GM10266 (cell line): ENCODE results near the gene P2RX2.

Experiments used
- DNase-seq: peaks from one replicate; pipeline ENCODE4 v3.0.0; 2012; ENCODE audit errors: extremely low spot score
- CTCF ChIP-seq: IDR thresholded peaks from 2 replicates; pipeline ENCODE4 v1.5.1; 2012; ENCODE audit warnings: mild to moderate bottlenecking, low read depth; ENCODE audit not compliant: control insufficient read depth, insufficient read depth; ENCODE audit errors: missing control alignments

The P2RX2 gene

GRCh38 chr12:132629330-132629729, 10.8 kb downstream of the P2RX2 start:
- no peak for TF ChIP-seq CTCF
- no peak for DNase-seq

GRCh38 chr12:132630672-132631071, 12.1 kb downstream of the P2RX2 start:
- TF ChIP-seq CTCF: no peak
- no peak for DNase-seq

- no peak for DNase-seq
- no peak for TF ChIP-seq CTCF
Measured at GRCh38 chr12:132631666-132632065, 13.1 kb downstream of the P2RX2 start.

GRCh38 chr12:132632521-132633228, 14.1 kb downstream of the P2RX2 start:
- TF ChIP-seq CTCF: no peak
- no peak for DNase-seq

DNA sequence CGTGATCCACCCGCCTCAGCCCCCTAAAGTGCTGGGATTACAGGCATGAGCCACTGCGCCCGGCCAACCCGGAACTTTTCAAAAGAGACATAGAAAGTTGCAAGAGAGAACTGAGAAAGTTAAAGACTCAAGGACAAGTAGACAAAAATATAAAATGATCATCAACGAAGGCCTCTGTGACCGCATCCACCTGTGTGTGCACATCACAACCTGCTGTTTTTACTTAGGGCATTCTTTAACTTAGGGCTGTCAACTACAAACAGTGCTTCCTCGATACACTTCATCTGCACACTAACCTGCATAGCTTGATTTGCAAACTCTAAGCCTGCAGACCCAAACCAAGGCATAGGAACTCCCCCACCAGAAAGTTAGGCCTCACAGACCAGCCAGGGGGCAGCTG, 14.8 kb downstream of the P2RX2 start:
- TF ChIP-seq CTCF: no peak
- no peak for DNase-seq

DNA sequence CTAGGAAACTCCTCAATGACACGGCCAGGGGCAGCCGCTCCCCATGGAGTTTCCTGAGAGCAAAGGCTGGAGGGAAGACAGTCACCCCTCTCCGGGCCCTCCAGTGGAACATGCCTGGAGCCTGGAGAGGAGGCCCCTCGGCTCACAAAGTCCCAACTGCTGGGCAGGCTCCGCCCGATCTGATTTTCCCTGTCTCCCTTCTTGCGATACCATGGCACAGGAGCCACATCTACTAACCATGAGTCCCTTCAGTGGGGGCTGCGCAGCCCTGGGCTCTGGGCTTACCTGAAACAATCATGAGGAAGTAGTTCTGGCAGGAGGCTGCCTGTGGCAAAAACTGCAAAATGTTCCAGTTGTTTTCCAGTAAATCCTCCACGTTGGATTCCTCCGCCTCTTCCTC, 15.3 kb downstream of the P2RX2 start:
- TF ChIP-seq CTCF: no peak
- no peak for DNase-seq

- TF ChIP-seq CTCF: no peak
Measured at GRCh38 chr12:132634411-132634990, 15.9 kb downstream of the P2RX2 start.

More at GRCh38 chr12:132634411-132634990, 15.9 kb downstream of the P2RX2 start:
- no peak for DNase-seq
